NCI-H2029 treated with DMSO at 0.1 percent for 48 hours (cell line): ENCODE results near the gene TIGD3.
"Not testable (repeated sequence)": the region's sequence is repeated elsewhere in the genome, so short reads cannot be mapped to it uniquely, and the experiment has no call there.

ENCODE experiments used
- DNase-seq: peaks from one replicate; lab custom pipeline; 2025; lab: John Stamatoyannopoulos, UW

TIGD3 gene

GRCh38 chr11:65327021-65327420 is 27.5 kb upstream of the TIGD3 start:
- no peak for DNase-seq

GRCh38 chr11:65329478-65329877 is 25.1 kb upstream of the TIGD3 start:
- no peak for DNase-seq

GRCh38 chr11:65329944-65330403 is 24.6 kb upstream of the TIGD3 start:
- peak; percentile 77 for DNase-seq

- DNase-seq: no peak
Measured at GRCh38 chr11:65330544-65330943, 24.0 kb upstream of the TIGD3 start.

GRCh38 chr11:65332591-65332990 is 22.0 kb upstream of the TIGD3 start:
- not testable (repeated sequence) for DNase-seq

- DNase-seq: no peak
Measured at GRCh38 chr11:65334696-65335295, 19.8 kb upstream of the TIGD3 start.

GRCh38 chr11:65338676-65339075 is 15.9 kb upstream of the TIGD3 start:
- DNase-seq: no peak

- DNase-seq: no peak
Measured at GRCh38 chr11:65340226-65340625, 14.3 kb upstream of the TIGD3 start.

GRCh38 chr11:65341856-65342255 is 12.7 kb upstream of the TIGD3 start:
- no peak for DNase-seq

GRCh38 chr11:65351511-65351910 is 3.0 kb upstream of the TIGD3 start:
- no peak for DNase-seq

GRCh38 chr11:65352783-65353182 is 1.8 kb upstream of the TIGD3 start:
- no peak for DNase-seq

- DNase-seq: no peak
Measured at GRCh38 chr11:65353376-65353775, 1.2 kb upstream of the TIGD3 start.

- DNase-seq: no peak
Measured at GRCh38 chr11:65353900-65354264, 669 bp upstream of the TIGD3 start.

- peak; percentile 57 for DNase-seq
Measured at GRCh38 chr11:65355013-65355775, 643 bp downstream of the TIGD3 start.

- no peak for DNase-seq
Measured at GRCh38 chr11:65355776-65356393, 1.3 kb downstream of the TIGD3 start.

GRCh38 chr11:65356394-65356972 is 1.9 kb downstream of the TIGD3 start:
- DNase-seq: no peak

- no peak for DNase-seq
Measured at GRCh38 chr11:65357856-65358356, 3.4 kb downstream of the TIGD3 start.

GRCh38 chr11:65362320-65362931 is 7.9 kb downstream of the TIGD3 start:
- DNase-seq: no peak

GRCh38 chr11:65362966-65363365 is 8.4 kb downstream of the TIGD3 start:
- DNase-seq: no peak

- DNase-seq: no peak
Measured at GRCh38 chr11:65363770-65364169, 9.2 kb downstream of the TIGD3 start.

- peak; percentile 80 for DNase-seq
Measured at GRCh38 chr11:65366340-65366773, 11.8 kb downstream of the TIGD3 start.

- no peak for DNase-seq
Measured at GRCh38 chr11:65370659-65371049, 16.1 kb downstream of the TIGD3 start.
